Body of pancreas (tissue), 4 donors: Measurements from ENCODE around the gene DTNB. TPM values are rescaled to one million over a fixed set of nuclear protein-coding genes. Genes with fewer than 3 reads are reported as not detected.

ENCODE experiments used
- ATAC-seq: fragments of 150-250 bp; one replicate; pipeline ENCODE4 v1.9.1; 2016
- DNase-seq, 4 donors: peaks; one replicate each; pipeline ENCODE4 v3.0.0-alpha.2; 2019
- H3K27ac ChIP-seq, 4 donors: fragments of 200-600 bp; sonication (generic); 1 replicate in 3 of 4; 2 replicates in 1 of 4; pipeline versions ENCODE4 v1.5.1 to v1.6.1; 2016 to 2019; ENCODE audit warnings: mild to moderate bottlenecking in 1 of 4, mixed read lengths in 1 of 4, moderate library complexity in 1 of 4
- H3K27me3 ChIP-seq, 2 donors: fragments of 200-600 bp; sonication (generic); one replicate each; pipeline ENCODE4 v1.6.0; 2016; ENCODE audit warnings: mild to moderate bottlenecking in 1 of 2
- H3K36me3 ChIP-seq, 2 donors: fragments of 200-600 bp; sonication (generic); replicated peaks in 1 of 2; 2 replicates each; pipeline ENCODE4 v1.5.1; 2016; ENCODE audit warnings: low read depth in 2 of 2; ENCODE audit not compliant: insufficient read depth in 1 of 2
- H3K4me1 ChIP-seq: fragments of 200-600 bp; sonication (generic); one replicate; pipeline ENCODE4 v1.6.0; 2016
- H3K4me3 ChIP-seq, 2 donors: fragments of 200-600 bp; sonication (generic); 1 replicate in 1 of 2; 2 replicates in 1 of 2; pipeline ENCODE4 v1.5.1; 2016 to 2019
- H3K9me3 ChIP-seq, 3 donors: fragments of 200-600 bp; sonication (generic); 1 replicate in 2 of 3; 2 replicates in 1 of 3; pipeline ENCODE4 v1.5.1; 2016
- POLR2A ChIP-seq, 3 donors: fragments of 450-650 bp; IDR thresholded peaks; one replicate each; pipeline ENCODE4 v1.6.1; 2016; ENCODE audit warnings: antibody characterized with exemption in 3 of 3, mild to moderate bottlenecking in 2 of 3
- WGBS, 2 donors: methylation state at CpG; one replicate each; pipeline ENCODE4 v1.1.5; 2017; 5-methylcytosine and 5-hydroxymethylcytosine counted together
- intact Hi-C: fragments of 100-400 bp; cut with DNase I; formaldehyde crosslinking; loops from one replicate; pipeline ENCODE4 v1.15.1; 2023
- total RNA-seq, 2 donors: library from RNA; depleted of rRNA; stranded (reverse); fragments of >200 nt; gene quantifications; one replicate each; pipeline ENCODE4 v1.1.0, GENCODE V29; 2016
- TF ChIP-seq, protein P1 (sequence below), 7 experiments: fragments of 450-650 bp in 4 of 7; fragments of 200-600 bp in 3 of 7; sonication (generic) in 3 of 7; IDR thresholded peaks; one replicate each; pipeline ENCODE4 v1.5.1; 2016 to 2019; ENCODE audit warnings: antibody characterized with exemption in 7 of 7

Gene DTNB
- total RNA-seq, 2 donors from 2014 or later = 17.8 to 22.6 TPM

DNA sequence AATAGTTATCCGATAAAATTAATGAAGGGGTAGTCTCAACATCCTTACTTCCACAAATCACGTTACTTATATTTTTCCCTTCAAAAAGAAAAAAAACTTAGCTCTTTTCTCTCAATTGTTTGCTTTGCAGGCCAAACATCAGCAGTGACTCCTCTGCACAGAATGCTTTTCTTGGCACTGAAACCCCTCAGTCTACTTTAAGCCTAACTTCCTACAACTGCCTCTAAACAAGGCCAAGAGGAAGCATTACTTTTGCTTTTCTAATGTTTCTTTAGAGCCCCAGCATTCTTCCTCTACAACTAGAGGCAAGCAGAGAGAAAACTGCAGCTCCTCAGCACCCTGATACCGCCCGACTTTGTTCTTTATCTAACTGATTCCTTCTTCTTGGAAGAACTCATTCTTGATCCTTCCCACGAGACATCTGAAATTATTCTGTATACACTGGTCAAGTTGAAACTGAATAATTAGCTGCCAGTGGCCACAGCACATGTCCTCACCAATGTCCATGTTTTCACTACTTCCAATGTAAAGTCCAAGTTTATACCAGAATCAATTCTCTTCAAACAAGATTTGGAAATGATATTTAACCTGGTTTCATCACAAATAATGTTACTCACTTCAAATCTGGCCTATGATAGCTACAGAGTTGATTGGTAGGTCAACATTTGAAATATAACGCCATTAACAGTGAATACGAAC, 55.3 kb downstream of the DTNB start:
- ATAC-seq (no peak), DNase-seq (peak in 1 of 4 donors; percentile 4)
- no peak for TF ChIP-seq POLR2A (IDR thresholded peaks at IDR 0.05)
- TF ChIP-seq, protein P1, sequence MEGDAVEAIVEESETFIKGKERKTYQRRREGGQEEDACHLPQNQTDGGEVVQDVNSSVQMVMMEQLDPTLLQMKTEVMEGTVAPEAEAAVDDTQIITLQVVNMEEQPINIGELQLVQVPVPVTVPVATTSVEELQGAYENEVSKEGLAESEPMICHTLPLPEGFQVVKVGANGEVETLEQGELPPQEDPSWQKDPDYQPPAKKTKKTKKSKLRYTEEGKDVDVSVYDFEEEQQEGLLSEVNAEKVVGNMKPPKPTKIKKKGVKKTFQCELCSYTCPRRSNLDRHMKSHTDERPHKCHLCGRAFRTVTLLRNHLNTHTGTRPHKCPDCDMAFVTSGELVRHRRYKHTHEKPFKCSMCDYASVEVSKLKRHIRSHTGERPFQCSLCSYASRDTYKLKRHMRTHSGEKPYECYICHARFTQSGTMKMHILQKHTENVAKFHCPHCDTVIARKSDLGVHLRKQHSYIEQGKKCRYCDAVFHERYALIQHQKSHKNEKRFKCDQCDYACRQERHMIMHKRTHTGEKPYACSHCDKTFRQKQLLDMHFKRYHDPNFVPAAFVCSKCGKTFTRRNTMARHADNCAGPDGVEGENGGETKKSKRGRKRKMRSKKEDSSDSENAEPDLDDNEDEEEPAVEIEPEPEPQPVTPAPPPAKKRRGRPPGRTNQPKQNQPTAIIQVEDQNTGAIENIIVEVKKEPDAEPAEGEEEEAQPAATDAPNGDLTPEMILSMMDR (IDR thresholded peaks at IDR 0.05) = no peak
- Histone ChIP-seq H3K9me3 (no peaks in the 10 kb centered on the region), H3K36me3 (no peaks in the 10 kb centered on the region), H3K27ac (peak overlapping the region in 2 of 4 donors; percentile 25 to 55), H3K27me3 (no peaks in the 10 kb centered on the region), H3K4me1 (peaks cover 16% of the 10 kb centered on the region), H3K4me3 (no peak overlapping the region)
- 59 to 64% methylated on average over 7 of the region's 7 CpGs for WGBS, 2 donors
- intact Hi-C loops = no loop called here

GRCh38 chr2:25615920-25616319, 57.5 kb downstream of the DTNB start:
- Histone ChIP-seq H3K4me3 (no peak overlapping the region), H3K27ac (no peak overlapping the region), H3K4me1 (peaks cover 16% of the 10 kb centered on the region), H3K27me3 (no peaks in the 10 kb centered on the region), H3K9me3 (no peaks in the 10 kb centered on the region), H3K36me3 (no peaks in the 10 kb centered on the region)
- TF ChIP-seq POLR2A (IDR thresholded peaks at IDR 0.05) = no peak
- TF ChIP-seq, protein P1 (IDR thresholded peaks at IDR 0.05) = no peak
- ATAC-seq (no peak), DNase-seq (no peak)
- intact Hi-C loops = no loop called here

DNA sequence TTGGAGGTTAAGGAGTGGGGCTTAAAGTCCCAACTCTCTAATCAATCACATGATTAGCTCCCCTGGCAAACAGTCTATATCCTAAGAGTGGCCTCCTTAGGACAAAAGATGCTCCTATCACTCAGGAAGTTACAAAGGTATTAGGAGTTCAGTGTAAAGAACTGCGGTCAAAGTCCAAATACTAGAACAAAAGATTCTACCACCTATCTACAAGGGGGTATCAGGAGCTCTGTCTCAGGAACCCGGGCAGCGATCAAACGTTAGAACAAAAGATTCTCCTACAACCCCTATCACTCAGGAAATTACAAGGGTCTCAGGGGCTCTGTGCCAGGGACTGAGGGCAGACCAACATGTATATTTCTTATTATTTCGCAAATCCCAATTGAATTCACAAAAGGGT, 58.0 kb downstream of the DTNB start:
- H3K4me3 ChIP-seq = no peak overlapping the region
- no peaks in the 10 kb centered on the region for H3K9me3 ChIP-seq
- no peak for TF ChIP-seq POLR2A (IDR thresholded peaks at IDR 0.05)
- TF ChIP-seq, protein P1 (IDR thresholded peaks at IDR 0.05) = no peak
- H3K27me3 ChIP-seq = no peaks in the 10 kb centered on the region
- WGBS, 2 donors = 80 to 81% methylated on average over 5 of the region's 5 CpGs
- DNase-seq (no peak), ATAC-seq (no peak)
- H3K4me1 ChIP-seq = peaks cover 16% of the 10 kb centered on the region
- no peaks in the 10 kb centered on the region for H3K36me3 ChIP-seq
- H3K27ac ChIP-seq = no peak overlapping the region
- intact Hi-C loops = no loop called here

DNA sequence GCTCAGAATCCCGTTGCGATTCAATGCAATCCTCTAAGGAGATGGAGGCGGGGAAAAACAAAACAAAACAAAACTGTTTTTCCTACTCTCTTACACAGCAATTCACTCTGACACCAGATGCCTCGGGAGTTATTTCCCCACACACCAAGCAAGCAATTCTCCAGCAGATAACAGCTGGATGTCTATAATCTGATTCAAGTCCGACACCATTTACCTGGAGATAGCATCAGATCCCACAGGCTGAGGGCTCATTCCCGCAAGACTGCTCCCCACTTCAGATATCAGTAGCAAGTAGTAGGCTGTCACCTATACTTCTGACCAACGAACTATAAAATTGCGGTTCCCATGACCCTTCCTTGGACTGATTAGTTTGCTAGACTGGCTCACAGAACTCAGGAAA, 58.7 kb downstream of the DTNB start:
- Histone ChIP-seq H3K4me3 (no peak overlapping the region), H3K27me3 (no peaks in the 10 kb centered on the region), H3K4me1 (peaks cover 16% of the 10 kb centered on the region), H3K9me3 (no peaks in the 10 kb centered on the region), H3K27ac (no peak overlapping the region), H3K36me3 (no peaks in the 10 kb centered on the region)
- DNase-seq = no peak
- intact Hi-C loops = no loop called here
- ATAC-seq = no peak
- WGBS, 2 donors = 89 to 95% methylated on average over 8 of the region's 8 CpGs
- TF ChIP-seq, protein P1 (IDR thresholded peaks at IDR 0.05) = no peak
- no peak for TF ChIP-seq POLR2A (IDR thresholded peaks at IDR 0.05)

DNA sequence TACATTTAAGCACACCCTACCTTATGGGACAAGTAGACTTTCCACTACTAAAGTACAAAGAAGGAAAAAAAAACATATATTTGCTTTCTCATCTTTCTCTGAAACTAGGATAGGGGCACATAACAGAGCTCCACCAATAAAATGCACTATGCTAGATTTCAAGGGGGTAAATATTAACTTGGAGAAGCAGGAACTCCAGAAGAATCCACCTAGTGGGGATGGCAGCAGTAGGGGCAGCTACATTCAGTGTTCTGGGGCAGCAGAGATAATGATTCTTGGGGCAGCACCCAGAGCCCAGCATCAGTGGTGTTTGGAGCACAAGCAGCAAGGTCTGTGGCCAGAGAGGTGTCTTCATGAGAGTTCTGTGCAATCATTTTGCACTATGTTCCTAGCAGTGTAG, 64.7 kb downstream of the DTNB start:
- no peak for DNase-seq
- Histone ChIP-seq H3K27me3 (no peaks in the 10 kb centered on the region), H3K36me3 (no peaks in the 10 kb centered on the region), H3K4me3 (no peak overlapping the region), H3K4me1 (no peaks in the 10 kb centered on the region), H3K9me3 (no peaks in the 10 kb centered on the region), H3K27ac (no peak overlapping the region)
- ATAC-seq = no peak
- TF ChIP-seq, protein P1 (IDR thresholded peaks at IDR 0.05) = no peak
- no peak for TF ChIP-seq POLR2A (IDR thresholded peaks at IDR 0.05)
- intact Hi-C loops = no loop called here
